Stimulated activated CD8-positive, alpha-beta memory T cell treated with anti-CD3 and anti-CD28 coated beads, Interleukin-4, amount 100 ng/mL, for 4 hours (primary cell): Measurements from ENCODE around the gene POLR1H.
A peak's percentile ranks its signal among the peaks of the same experiment; 100 is the strongest.

Experiments used
- DNase-seq, 2 donors: peaks; one replicate each; pipeline ENCODE4 v3.0.0-alpha.2; 2020; ENCODE audit warnings: low read depth in 2 of 2, low spot score in 1 of 2

Gene POLR1H

DNA sequence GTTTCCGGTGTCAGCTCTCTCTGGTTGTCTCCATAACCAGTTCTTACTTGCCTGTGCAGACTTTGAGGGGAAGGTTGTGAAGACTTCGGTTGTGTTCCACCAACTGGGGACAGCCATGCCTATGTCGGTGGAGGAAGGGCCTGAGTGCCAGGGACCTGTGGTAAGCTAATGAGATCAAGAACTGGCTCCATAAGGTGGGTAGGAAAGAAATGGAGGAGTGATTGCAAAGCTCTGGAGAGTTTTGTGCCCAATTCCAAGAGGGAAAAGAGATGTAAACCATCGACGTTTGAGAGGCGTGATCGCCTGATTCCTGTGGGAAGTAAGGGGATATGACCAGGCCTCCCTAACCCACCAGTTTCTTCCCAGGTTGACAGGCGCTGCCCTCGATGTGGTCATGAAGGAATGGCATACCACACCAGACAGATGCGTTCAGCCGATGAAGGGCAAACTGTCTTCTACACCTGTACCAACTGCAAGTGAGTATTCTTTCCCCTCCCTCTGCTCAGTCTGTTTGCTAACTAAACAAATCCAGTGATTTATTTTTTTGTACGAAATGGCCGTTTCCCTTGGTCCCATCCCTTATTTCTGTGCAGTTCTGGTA is 893 bp downstream of the POLR1H start:
- DNase-seq = no peak

DNA sequence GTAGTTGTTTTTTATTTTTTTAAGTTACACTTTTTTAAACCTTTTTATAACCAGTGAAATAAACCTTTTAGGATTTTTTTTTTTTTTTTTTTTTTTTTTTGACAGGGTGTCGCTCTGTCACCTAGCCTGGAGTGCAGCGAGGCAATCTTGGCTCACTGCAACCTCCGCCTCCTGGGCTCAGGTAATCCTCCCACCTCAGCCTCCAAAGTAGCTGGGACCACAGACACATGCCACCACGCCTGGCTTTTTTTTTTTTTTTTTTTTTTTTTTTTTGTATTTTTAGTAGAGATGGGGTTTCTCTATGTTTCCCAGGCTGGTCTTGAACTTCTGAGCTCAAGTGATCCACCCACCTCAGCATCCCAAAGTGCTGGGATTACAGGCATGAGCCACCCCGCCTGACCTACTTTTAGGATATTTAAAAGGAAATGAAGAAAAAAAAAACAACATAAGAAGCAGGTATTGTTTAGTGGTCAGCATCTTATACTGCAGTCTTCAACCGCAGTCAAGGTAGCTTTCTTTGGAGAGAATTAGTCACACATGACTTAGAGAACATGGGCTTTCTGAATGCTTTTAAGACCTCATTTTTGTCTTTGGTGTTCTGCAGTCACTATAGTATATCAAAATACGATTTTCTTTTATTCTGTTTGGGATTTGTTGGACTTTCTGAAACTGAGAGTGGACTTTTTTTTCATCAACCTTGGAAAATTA is 1.6 kb downstream of the POLR1H start:
- no peak for DNase-seq

DNA sequence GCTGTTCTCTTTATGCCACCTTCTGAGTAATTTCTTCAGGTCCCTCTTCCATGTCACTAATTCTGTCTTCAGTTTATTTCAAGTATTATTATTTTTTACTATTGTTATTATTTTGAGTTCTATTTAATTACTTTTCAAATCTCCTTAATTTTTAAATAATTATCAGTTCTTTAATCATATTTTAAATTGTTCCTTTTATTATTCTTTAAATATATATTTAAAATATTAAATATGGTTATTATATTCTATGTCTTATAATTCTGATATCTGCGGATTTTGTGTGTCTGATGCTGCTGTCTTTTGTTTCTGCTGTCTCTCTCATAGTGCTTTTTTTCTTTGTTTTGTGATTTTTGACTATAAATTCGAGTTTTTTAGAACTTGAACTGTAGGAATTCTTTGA is 2.2 kb downstream of the POLR1H start:
- DNase-seq = no peak

DNA sequence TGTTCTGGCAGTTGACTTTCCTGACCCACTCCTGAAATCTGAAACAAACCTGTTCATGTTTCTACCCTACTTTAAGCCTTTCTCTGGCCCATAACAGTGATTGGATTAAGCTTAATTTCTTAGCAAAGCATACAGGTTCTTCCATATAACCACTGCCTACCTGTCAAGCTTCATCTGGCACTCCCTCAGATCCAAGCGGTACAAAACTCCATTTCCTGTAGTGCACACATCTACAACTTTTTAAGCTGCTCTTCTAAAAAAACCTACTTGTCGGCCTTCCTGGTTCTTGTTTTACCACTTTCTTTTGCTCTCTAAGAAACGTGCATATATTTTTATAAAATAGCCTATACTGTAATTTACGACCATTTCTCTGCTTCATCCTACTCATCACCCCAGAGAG is 5.0 kb downstream of the POLR1H start:
- no peak for DNase-seq

DNA sequence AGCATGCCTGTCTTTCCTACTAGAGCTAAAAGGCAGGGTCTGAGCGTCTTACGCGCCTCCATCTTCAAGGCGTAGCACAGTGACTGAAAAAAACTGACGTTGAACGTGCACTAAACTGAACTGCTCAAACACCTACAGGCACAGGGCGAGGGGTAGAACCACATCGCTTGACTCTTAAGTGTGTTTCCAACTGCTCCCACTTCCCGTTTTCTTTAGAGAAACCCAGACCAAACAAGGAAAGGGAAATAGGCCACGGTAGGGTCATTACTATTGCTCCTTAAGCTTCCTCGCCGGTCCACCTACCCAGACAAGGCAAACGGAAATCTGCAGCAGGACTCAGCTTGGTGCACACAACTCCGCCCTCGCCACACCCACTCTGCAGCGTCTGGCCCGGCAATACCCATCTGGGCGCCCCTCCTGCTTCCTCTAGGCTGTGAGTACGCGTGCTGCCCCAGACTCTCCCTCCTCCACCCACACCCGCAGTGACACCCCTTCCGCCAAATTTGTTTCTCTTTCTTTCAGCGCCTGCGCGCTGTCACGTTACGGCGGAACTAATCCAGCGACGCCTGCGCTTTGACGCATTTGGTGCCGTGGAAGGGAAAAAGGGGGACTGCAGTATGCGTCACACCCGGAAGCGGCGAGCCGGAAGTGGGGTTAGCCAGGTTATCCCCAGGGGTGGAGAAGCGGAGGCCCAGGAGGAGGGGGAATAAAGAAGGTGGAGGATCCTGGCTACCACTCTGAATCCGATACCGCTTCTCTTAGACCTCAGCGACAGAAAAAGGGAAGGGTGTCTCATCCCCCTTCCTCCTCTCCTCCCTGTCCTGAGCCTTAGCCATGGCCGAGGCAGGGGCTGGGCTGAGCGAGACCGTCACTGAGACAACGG is 5.8 kb downstream of the POLR1H start, which contains the start of gene PPP1R11:
Gene PPP1R11 (plus strand): TSS at position 622 of the 883 bp plus-strand sequence. CDS start 213 bp downstream, at position 835.
- peak; percentile 98 to 99 for DNase-seq

DNA sequence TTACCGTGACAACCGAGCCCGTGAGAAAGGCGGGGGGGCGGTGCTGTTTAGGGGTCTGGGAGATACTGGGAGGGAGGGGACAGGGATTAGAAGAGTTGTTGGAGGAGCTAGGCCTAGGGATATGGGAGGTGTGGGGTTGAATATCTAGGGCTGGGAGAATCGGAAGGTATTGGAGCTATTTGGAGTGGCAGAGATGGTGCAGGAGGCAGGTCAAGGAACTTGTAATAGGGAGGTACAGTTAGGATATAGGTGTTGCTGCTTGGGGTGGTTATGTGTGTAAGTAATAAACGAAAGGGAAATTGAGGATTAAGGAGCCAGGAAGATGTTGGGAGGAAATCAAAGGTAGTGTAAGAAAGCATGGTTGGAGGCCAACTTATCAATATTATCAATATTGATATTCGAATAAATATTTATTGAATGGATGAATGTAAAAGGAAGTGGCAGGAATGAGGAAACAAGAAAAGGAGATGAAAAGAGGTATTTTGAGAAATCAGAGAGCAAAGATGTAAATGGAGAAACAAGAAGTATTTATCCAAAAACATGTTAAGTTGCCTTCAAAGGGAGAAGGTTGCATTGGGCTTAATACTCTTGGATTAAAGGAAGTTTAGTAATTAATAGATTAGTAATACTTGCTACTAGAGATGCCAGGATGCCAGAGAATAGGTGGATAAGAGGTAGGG is 6.5 kb downstream of the POLR1H start:
- DNase-seq = no peak

DNA sequence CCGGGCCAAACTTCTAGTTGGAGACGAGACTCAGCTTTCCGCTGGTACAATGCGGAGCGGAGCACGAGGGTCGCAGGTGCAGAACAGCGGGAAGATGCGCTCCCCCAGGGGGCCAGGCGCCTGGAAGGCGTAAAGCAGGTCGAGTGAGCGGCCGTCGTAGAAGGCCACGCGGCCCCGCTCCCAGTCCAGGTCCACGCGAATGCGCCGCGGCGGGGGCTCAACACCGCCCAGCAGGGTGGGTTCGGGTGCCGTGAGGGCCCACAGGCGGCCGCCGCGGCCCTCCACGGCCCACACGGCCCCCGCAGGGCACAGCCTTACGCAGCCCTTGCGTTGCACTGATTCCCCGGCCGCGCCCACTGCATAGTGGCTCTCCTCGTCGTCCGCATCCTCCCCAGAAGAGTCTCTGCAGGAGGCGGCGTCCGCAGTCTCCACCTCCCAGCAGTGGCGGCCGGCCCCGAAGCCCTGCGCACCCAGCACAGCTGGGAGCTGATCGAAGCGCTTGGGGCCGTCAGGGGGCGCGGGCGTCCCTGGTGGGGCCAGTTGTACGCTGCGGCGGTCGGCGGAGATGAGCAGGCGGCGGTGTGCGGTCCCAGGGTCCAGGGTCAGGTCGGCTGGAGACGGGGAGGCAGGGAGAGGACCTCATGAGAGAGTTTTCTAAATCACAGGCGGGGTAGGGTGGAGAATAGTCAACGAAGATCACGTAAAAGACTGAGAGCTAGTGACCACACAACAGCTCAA is 10.2 kb downstream of the POLR1H start:
- DNase-seq = no peak

DNA sequence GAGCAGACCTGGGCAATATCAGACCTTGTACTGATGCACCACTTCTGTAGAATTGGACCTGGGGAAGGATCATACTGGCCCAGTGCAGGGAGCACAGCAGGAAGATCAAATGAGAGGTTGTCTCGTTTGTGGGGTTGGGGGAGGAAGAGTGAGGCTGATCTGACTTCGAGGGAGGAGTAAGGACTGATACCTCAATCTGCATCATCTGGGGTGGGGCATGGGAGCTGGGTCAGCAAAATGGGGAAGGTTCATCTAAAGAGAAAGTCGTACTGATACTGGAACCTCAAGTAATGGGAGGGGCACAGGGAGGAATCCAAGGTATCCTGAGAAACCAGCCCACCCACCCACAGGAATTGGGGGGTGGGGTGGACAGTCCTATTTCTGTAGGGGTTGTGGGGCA is 10.8 kb downstream of the POLR1H start:
- DNase-seq = no peak

DNA sequence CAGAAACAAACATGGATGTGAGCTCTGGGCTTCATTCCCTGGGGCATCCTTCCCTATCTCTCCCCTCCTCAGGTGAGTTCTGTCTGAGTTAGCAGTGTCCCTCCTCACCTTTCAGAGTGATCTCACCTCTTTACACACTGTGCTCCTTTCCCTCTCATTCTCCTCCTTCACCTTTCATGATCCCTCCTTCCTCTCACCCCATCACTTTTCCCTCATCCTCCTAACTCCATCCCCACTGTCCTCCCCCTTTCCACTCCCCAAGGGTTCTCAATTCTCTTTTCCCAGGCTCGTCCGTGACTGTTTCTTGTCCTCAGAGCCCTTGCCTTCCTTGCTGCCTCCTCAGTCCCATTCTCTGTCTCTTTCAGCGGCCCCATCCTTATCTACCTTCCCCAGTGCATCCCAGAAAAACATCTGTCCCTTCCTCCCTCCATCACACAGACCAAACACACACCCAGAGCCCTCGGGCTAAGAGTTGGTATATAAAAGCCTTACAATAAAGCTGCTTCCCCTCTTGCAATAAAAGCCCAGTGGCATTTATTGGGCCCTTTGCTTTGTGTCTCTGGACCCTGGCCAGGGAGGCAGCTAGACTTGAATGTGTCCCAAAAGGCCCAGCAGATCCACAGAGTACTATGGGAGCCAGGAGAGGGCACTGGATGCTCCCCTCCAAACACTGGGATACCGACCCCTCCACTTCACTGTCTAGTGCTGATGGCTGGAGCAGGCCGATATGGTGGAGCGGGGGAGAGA is 12.6 kb downstream of the POLR1H start:
- DNase-seq = no peak

DNA sequence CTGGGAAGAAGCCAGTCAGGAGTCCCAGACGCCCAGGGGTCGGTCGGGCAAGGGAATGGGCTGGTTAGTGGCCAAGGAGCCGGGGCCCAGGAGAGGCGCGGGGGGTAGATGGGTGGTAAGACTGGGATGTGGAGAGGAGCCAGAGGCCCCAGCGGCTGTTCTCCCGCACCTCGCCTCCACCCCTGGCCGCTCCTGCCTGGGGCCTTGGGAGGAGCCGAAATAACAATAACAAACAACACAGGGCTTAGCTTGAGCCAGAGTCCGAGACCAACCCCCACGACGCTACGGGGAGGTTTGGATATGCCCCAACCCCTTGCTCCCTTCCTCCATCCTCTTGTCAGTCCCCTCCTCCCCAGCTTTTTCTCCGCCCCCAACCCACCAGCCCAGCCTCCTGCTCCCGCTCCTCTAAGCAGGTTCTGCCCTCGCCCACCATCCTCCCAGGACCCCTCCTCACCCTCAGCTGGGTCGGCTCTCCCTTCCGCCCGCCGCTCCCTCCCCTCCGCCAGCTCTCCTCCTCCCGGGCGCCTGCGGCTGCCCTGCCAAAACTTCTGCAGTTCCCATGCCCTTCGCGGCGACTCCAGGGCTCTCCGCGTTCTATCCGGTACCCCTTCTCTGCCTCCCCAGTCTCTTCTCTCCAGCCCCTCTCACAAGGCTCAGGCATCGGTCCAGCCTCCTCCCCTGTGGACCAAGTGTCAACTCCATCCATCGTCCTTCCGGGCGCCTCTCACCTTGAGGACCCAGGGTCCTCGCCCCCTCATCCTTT is 13.4 kb downstream of the POLR1H start:
- DNase-seq = no peak

DNA sequence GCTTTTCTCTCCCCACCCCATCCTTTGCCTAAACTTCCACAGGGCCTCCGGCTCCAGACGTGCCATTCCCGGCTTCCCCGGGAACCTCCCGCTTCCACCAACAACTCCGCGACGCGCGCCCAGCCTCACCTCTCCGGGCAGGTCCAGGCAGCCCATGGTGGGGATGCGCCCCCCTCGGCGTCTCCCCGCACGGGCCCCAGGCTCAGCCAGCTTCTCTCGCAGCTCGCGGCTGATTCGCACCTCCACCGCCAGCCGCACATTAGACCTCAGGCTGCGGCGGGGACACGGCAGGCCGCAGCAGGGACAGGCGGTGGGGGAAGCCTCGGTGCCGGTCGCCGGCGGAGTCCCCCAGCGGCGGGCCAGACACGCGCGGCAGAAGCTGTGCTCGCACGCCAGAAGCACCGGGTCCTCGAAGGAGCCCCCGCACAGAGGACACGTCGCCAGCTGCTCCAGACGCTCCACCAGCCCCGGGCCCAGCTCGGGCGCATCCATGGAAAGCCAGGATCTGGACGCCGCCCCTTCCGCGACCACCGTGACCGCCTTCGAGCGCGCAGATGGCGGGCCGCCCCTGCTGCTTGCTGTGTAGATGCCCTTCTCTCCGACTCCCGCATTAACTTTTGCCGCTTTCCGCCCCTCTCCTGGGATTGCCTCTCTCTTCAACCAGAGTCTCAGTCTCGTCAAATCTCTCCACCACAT is 14.2 kb downstream of the POLR1H start, which contains the start of gene RNF39:
Gene RNF39 (minus strand): TSS at position 676 of the 696 bp plus-strand sequence. CDS start 184 bp downstream, at position 492.
- DNase-seq = no peak

DNA sequence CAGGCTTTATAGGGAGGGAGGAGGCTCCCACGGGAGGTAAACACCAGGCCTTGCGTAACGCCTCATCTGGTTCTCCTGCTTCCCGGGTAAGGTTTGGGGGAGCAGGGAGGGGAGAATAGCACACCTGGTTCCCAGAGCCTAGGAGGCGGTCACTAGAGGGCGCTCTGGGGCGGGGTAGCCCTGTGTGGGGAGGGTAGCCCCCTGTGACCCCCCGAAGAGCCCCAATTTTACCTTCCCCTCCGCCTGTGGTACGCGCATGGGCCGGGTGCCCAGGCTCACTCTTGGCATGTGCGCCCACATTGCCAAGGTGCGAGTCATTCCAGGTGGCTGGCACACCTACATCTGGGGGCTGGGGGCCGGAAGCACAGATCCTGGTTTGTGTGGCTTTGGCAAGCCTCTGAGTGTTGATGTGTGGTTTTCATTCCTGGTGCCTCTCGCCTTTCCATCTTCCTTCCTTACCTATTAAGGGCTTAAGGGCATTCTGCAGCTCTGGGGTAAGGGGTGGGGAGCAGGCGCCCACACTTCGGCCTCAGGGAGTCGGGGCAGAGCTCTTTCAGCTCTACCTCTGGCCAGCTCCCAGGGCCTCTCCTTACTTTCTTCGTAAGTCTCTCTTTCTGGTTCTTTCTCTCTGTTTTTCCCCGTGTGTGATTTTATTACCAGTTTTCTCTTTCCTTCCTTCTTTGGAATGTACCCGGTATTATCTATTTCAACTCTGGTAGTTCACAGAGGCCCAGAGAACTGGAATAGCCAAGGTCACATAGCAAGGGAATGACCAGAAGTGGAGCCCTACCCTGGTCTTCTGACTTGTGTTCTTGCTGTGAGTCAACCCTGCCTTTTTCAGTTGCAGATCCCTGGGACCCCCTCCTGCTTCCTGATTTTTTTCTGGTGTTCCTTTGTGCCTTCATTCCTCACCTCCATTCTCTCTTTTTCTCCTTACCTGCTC is 15.0 kb downstream of the POLR1H start:
- DNase-seq = no peak

DNA sequence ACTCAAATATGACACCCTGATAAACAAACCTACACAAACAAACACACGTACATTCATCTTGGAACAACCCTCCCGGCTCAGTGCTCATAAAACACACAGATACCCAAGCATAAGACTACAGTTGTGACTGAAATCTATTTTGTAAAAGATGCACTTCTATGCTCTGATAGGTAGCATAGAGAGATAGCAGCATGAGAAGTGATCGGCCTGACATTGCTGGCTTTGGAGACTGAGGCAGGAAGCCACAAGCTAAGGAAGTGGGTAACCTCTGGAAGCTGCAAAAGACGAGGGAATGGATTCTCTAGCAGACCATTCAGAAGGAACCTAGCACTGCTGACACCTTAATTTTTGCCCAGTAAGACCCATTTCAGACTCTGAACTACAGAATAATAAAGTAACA is 16.2 kb downstream of the POLR1H start:
- DNase-seq = no peak

DNA sequence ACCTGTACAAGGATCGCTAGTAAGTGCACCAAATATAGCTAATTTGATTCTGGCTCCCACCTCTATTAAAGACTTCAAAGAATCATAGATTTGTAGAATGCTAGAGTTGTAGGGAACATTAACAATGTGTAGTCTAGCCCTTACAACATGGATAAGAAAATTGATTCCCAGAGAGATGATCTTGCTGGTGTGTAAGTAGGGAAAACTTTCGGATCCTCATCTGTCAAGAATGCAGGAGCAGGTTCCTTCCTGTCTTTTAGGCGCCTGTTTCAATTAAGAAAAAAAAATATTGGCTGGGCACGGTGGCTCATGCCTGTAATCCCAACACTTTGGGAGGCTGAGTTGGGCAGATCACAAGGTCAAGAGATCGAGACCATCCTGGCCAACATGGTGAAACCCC is 26.8 kb downstream of the POLR1H start:
- DNase-seq = no peak

DNA sequence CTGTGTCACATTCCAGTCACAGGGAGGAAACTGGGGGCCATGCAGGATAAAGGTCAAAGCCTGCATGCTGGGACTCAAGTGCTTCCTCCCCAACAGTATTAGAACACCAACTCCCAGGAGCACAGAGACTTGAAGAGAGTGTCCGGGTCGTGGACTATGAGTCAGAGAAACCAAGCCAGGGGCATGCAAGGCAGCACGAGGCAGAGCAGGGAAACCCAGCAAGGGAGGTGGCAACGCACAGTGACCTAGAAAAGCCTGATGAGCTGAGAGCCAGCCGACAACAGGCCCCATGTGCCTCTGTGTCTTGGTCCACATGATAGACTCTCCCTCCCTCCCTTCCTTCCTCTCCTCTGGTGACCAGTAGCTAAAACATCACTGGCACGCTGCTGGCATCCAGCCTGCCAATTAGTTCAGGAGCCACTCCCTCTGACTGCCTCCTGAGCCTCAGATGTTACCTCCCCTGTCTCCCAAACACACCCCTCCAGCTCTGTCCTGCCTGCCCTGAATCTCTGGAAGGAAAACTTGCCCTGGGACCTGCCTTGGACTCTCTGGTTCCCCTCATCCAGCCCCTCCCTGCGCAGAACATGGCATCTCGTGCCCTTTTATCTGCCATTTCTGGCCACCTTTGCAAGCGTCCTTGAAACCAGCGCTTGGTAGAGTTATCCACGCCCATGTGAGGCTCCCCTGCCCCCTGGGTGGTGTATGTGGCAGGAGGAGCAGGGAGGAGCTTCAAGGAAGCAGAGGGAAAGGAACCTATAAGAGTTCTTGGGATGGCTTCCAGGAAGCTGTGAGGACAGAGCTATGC is 30.7 kb downstream of the POLR1H start:
- DNase-seq = no peak

DNA sequence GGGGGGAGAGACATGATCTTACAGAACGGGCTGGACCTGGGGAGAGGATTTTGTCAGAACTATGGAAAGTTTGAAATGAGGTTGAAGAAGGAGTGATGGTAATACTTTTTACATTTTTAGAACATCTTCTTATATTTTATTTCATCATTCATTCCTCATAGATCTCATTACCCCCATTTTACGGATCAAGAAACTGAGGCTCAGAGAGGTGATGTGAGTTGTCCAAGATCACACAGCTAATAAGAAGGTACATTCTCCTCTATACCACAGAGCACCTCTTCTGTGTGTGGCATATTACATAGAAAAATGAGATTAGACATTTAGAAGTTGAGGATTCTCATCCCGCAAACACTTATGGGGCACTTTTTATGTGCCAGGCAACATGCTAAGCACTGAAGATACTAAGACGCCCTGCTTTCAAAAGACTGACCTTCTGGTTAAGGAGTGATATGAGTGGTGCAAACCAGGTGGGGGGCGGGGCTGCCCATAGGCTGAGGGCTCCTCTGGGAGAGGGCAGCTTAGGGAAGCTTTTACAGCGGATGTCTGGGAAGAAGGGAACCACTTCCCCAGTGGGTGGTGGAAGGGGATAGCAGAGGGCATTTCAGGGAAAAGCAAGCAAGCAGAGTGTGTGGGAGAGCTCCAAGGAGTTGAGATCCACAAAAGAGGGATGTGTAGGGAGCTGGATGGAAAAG is 31.9 kb downstream of the POLR1H start:
- DNase-seq = no peak
